RPMI8226 (cell line): ENCODE results near the gene KIF13A.
"Not testable (repeated sequence)": the region's sequence is repeated elsewhere in the genome, so short reads cannot be mapped to it uniquely, and the experiment has no call there.

Source experiments
- DNase-seq: peaks from one replicate; pipeline ENCODE4 v3.0.0-alpha.2; 2015

KIF13A gene

GRCh38 chr6:17762651-17763050, 224.8 kb downstream of the KIF13A start:
- no peak for DNase-seq

- DNase-seq = no peak
These were observed 229.3 kb downstream of the KIF13A start for GRCh38 chr6:17758119-17758518.

GRCh38 chr6:17754254-17754653, 233.2 kb downstream of the KIF13A start:
- DNase-seq = no peak

GRCh38 chr6:17745324-17745723, 242.1 kb downstream of the KIF13A start:
- DNase-seq = not testable (repeated sequence)

GRCh38 chr6:17744757-17745308, 242.6 kb downstream of the KIF13A start:
- DNase-seq = not testable (repeated sequence)

GRCh38 chr6:17744019-17744756, 243.2 kb downstream of the KIF13A start:
- DNase-seq = no peak

- DNase-seq = no peak
These were observed 245.9 kb downstream of the KIF13A start for GRCh38 chr6:17741507-17741906.

- DNase-seq = no peak
These were observed 246.7 kb downstream of the KIF13A start for GRCh38 chr6:17740559-17741220.

- no peak for DNase-seq
These were observed 249.7 kb downstream of the KIF13A start for GRCh38 chr6:17737704-17738252.

- not testable (repeated sequence) for DNase-seq
These were observed 252.1 kb downstream of the KIF13A start for GRCh38 chr6:17735311-17735710.

GRCh38 chr6:17730078-17730704, 257.2 kb downstream of the KIF13A start:
- no peak for DNase-seq

GRCh38 chr6:17729223-17730077, 258.0 kb downstream of the KIF13A start:
- no peak for DNase-seq

- DNase-seq = no peak
These were observed 258.7 kb downstream of the KIF13A start for GRCh38 chr6:17728551-17729222.

GRCh38 chr6:17725083-17725482, 262.4 kb downstream of the KIF13A start:
- no peak for DNase-seq

- no peak for DNase-seq
These were observed 263.1 kb downstream of the KIF13A start for GRCh38 chr6:17724341-17724740.

GRCh38 chr6:17721671-17722070, 265.8 kb downstream of the KIF13A start:
- DNase-seq = no peak

- no peak for DNase-seq
These were observed 268.0 kb downstream of the KIF13A start for GRCh38 chr6:17719323-17720041.

GRCh38 chr6:17716221-17716620, 271.2 kb downstream of the KIF13A start:
- no peak for DNase-seq

- no peak for DNase-seq
These were observed 272.3 kb downstream of the KIF13A start for GRCh38 chr6:17714879-17715851.

- DNase-seq = no peak
These were observed 273.3 kb downstream of the KIF13A start for GRCh38 chr6:17714177-17714576.
